Liver (tissue), 3 donors: Measurements from ENCODE around the gene USP2.

ENCODE experiments used
- EGR1 ChIP-seq, 2 donors: IDR thresholded peaks; 2 replicates each; pipeline ENCODE4 v1.6.1; 2016 to 2018; ENCODE audit warnings: antibody characterized with exemption in 2 of 2, low read depth in 2 of 2
- FOXA1 ChIP-seq: IDR thresholded peaks from 2 replicates; pipeline ENCODE4 v1.6.1; 2016; ENCODE audit warnings: antibody characterized with exemption
- GABPA ChIP-seq, 2 donors: IDR thresholded peaks in 1 of 2; conservative IDR thresholded peaks in 1 of 2; 2 replicates each; pipeline ENCODE4 v1.6.1; 2016; ENCODE audit warnings: antibody characterized with exemption in 2 of 2, mild to moderate bottlenecking in 1 of 2, moderate library complexity in 1 of 2
- RAD21 ChIP-seq, 2 donors: IDR thresholded peaks; 2 replicates each; pipeline ENCODE4 v1.6.1; 2016; ENCODE audit warnings: antibody characterized with exemption in 2 of 2, mild to moderate bottlenecking in 2 of 2
- YY1 ChIP-seq: IDR thresholded peaks from 2 replicates; pipeline ENCODE4 v1.6.1; 2016; ENCODE audit warnings: antibody characterized with exemption, mild to moderate bottlenecking
- TF ChIP-seq, protein P1 (sequence below): fragments of 150-350 bp; IDR thresholded peaks from 2 replicates; pipeline ENCODE4 v1.5.1; 2017; ENCODE audit warnings: improper control_type of control experiment, low read depth, low read length; ENCODE audit not compliant: missing input control
- TF ChIP-seq, protein P2 (sequence below): IDR thresholded peaks from 2 replicates; pipeline ENCODE4 v1.6.1; 2016; ENCODE audit warnings: antibody characterized with exemption
- donor health status: healthy.
- donor health status: healthy.

DNA sequence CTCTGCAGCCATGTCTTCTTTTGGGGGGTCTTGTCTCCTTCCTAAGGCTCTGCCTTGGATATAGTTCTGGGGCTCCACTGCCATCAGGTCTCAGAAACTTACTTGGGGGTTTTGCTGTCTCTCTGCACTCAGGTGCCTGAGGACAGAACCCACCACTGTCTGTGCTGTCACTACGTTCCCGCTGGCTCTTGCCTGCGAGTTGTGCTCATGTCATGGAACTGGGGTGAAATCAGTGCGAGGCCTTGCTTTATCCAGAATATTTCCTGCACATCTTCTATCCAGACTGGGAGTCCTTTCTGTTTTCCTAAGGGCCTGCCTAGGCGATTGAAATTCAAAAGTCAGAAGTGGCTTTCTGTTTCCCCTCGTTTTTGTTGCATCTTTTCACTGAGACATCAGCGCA, 6.6 kb upstream of the USP2 start:
- no peak for TF ChIP-seq YY1
- TF ChIP-seq, protein P1, sequence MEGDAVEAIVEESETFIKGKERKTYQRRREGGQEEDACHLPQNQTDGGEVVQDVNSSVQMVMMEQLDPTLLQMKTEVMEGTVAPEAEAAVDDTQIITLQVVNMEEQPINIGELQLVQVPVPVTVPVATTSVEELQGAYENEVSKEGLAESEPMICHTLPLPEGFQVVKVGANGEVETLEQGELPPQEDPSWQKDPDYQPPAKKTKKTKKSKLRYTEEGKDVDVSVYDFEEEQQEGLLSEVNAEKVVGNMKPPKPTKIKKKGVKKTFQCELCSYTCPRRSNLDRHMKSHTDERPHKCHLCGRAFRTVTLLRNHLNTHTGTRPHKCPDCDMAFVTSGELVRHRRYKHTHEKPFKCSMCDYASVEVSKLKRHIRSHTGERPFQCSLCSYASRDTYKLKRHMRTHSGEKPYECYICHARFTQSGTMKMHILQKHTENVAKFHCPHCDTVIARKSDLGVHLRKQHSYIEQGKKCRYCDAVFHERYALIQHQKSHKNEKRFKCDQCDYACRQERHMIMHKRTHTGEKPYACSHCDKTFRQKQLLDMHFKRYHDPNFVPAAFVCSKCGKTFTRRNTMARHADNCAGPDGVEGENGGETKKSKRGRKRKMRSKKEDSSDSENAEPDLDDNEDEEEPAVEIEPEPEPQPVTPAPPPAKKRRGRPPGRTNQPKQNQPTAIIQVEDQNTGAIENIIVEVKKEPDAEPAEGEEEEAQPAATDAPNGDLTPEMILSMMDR: no peak
- TF ChIP-seq EGR1 (IDR thresholded peaks at IDR 0.05; ENCODE audit: low read depth in 2 of 2): no peak
- no peak for TF ChIP-seq GABPA (IDR thresholded peaks at IDR 0.05 in 1 of 2, conservative IDR thresholded peaks at IDR 0.05 in 1 of 2)
- TF ChIP-seq, protein P2, sequence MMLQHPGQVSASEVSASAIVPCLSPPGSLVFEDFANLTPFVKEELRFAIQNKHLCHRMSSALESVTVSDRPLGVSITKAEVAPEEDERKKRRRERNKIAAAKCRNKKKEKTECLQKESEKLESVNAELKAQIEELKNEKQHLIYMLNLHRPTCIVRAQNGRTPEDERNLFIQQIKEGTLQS: no peak
- no peak for TF ChIP-seq RAD21 (IDR thresholded peaks at IDR 0.05)
- TF ChIP-seq FOXA1: no peak
